Measurements from ENCODE around the gene FAM43B.

DNA sequence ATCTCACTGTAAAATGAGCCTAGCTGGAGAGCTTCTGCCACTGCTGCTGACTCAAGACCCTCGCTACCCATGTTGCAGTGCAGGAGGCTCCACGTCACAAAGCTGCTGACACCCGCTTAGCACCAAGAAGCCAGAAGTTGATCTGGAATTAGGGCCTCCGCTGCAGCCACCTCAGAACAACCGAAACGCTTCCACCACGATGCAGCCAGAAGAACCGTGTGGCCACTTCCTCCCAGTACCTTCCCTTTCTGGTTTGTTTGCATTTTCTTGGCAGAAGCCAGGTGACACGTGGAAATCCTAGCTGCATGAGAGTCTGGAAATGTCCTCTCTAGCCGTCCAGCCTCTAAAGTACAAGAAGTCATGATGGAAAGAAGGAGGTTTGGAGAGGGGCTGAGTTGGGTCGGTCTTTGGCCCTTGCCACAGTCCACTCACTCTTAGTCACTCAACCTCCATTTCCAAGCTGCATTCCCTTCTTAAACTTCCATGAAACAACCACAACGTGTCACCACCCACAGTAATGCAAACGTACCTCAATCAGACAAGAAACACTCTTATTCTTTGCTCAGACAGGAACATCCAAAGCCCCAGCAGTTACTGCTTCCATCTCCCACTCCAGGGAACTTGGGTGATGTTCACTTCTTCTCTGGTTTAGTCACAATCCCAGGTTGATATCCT, 26.5 kb downstream of the FAM43B start:
- TF ChIP-seq POLR2A (IDR thresholded peaks at IDR 0.05), result no peak
- TF ChIP-seq, protein P1, sequence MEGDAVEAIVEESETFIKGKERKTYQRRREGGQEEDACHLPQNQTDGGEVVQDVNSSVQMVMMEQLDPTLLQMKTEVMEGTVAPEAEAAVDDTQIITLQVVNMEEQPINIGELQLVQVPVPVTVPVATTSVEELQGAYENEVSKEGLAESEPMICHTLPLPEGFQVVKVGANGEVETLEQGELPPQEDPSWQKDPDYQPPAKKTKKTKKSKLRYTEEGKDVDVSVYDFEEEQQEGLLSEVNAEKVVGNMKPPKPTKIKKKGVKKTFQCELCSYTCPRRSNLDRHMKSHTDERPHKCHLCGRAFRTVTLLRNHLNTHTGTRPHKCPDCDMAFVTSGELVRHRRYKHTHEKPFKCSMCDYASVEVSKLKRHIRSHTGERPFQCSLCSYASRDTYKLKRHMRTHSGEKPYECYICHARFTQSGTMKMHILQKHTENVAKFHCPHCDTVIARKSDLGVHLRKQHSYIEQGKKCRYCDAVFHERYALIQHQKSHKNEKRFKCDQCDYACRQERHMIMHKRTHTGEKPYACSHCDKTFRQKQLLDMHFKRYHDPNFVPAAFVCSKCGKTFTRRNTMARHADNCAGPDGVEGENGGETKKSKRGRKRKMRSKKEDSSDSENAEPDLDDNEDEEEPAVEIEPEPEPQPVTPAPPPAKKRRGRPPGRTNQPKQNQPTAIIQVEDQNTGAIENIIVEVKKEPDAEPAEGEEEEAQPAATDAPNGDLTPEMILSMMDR (IDR thresholded peaks at IDR 0.05), result no peak
- TF ChIP-seq EP300 (IDR thresholded peaks at IDR 0.05), result no peak

All from upper lobe of left lung (tissue), 4 donors.